Measurements from ENCODE around the gene SETD1A.
A peak's percentile ranks its signal among the peaks of the same experiment; 100 is the strongest.

SETD1A gene

DNA sequence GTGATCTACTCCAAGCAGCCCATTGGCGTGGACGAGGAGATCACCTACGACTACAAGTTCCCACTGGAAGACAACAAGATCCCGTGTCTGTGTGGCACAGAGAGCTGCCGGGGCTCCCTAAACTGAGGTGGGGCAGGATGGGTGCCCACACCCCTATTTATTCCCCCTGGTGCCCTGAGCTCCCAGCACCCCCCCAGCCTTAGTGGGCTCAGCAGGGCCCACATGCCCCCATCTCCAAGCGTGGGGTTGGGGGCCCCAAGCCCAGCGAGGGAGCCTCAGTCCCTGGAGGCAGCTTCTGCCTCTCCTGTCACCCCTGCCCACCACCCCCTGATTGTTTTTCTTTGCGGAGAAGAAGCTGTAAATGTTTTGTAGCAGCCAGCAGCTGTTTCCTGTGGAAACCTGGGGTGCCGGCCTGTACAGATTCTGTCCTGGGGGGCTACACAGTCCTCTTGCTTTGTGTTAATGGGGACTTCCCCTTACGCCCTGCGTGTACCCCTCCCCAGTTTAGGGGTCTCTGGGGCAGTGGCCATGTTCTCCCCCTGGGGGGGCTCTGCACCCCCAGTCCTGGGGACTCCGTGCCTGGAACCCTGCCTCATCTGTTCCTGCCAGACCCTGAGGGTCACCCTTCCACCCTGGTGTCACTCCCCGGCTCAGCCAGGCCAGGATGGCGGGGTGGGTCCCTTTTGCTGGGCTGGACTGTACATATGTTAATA is 26.5 kb downstream of the SETD1A start:
- DNase-seq, result no peak

DNA sequence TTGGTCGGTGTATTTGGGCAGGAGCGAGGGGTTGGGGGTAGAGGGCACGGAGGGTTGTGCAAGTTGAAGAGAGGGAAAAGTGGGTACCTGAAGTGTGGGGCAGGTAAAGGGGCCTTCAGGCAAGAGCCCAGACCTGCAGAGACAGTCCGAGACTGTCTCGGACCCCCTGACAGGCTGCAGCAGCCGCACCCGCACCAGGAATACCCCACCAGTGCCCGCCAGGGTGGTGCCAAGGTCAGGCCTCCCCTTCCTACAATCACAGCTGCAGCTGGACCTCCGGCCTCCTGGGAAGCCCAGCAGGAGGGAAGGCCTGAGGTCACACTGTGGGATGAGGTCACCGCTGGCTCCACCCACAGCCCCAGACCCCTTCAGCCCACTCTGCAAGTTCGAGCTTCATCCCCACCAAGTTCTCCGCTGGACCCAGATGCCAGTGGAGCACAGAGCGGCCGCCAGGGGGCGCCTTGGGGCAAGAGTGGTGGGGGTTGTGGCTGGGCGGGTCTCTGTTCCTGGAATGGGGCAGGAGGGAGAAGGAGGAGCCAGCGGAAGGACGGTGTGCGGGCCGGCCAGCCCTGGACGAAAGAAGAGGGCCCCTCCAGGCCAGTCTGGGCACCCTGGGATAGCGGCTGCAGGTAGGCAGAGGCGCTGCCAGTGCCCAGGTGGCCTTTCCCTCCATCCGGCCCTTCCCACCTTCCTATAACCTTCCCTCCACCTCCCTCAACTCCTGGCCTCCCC is 27.3 kb downstream of the SETD1A start, which contains the start of gene HSD3B7:
HSD3B7 (plus strand) TSS at position 539 of the 732 bp plus-strand sequence. CDS start 452 bp downstream, outside the sequence.
- DNase-seq, result peak; percentile 87

DNA sequence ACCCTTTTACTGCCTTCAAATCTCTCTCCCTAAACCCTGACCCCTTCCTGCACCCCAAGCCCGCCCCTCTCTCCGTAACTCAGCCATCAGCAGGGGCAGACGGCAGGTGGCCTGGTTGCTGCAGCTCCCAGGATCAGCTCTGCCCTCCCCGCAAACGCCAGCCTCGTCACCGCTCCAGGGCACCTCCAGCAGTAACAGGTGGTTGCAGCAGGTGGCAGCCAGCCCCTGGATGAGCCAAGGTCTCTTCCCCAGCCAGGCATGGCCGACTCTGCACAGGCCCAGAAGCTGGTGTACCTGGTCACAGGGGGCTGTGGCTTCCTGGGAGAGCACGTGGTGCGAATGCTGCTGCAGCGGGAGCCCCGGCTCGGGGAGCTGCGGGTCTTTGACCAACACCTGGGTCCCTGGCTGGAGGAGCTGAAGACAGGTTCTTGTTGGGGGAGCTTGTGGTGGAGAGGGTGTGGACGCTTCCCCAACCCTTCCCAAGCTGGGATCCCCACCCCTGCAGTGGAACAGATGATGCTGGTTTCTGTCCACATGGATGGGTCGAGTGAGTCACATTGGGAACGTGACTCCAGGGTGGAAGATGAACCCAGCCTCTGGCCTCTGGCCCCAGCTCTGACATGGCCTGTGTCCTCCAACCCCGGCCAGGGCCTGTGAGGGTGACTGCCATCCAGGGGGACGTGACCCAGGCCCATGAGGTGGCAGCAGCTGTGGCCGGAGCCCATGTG is 28.0 kb downstream of the SETD1A start:
- DNase-seq, result no peak

- no peak for DNase-seq
These were observed 28.8 kb downstream of the SETD1A start for GRCh38 chr16:30986129-30986991.

- no peak for DNase-seq
These were observed 30.1 kb downstream of the SETD1A start for GRCh38 chr16:30987581-30988190.

DNA sequence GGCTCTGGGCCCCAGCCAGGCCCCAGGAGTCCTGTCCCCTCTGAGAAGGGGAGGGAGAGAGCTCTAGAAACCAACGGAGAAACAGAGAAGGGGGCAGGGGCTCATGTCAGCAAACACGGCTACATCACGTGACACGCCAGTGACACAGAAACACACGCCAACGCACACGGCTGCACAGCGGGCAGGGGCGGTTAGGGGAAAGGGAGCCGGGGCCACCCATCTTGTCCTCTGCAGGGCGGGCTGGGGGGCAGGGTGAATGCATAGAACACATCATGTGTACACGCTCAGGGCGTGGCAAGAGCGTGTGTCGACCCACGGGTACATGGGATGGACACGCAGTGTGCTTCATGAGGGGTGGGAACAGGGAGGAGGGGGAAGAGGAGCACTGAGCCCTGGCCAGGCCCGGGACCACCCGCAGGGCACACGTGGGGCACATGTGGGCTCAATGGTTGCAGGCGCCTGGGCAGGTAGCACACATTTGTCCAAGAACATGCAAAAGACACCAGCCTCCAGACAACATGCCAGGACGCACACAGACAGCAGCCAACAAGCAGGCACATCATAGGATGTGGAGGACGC is 32.0 kb downstream of the SETD1A start:
- DNase-seq, result no peak

DNA sequence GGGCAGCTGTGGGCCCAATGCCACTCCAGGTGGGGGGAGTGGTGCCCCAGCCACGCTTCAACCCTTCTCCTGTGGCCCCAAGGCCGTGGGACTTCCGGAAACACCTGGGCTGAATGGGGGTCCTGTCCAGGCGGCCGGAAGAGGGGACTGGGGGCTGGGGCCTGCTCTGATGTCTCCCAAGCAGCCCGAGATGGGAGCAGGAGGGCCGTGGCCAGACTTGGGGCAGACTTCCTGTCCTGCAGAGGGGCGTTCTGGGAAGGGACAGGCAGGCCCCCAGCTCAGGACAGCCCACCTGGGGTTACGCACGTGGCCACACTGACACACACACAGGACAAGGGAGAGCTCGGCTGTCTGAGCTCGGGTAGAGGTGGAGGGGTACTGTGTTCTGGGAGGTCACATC is 32.6 kb downstream of the SETD1A start:
- DNase-seq, result no peak

DNA sequence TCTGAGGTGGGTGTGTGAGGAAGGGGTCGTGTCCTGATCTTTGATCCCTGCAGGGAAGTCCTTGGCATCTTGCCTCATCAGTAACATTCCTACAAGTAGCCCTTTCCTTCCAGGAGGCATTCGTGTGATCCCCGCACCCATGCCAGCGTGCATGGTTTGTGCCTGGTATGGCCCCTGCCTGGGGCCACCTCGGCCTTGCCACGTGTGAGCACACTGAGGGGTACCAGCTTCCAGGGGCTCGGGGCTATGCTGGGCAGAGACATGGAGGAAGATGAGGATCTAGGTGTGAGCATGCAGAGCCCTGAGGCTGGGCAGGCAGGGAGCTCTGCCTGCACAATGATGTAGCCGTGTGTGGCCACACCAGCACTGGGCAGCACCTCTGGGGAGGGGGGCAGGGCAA is 33.5 kb downstream of the SETD1A start:
- no peak for DNase-seq

DNA sequence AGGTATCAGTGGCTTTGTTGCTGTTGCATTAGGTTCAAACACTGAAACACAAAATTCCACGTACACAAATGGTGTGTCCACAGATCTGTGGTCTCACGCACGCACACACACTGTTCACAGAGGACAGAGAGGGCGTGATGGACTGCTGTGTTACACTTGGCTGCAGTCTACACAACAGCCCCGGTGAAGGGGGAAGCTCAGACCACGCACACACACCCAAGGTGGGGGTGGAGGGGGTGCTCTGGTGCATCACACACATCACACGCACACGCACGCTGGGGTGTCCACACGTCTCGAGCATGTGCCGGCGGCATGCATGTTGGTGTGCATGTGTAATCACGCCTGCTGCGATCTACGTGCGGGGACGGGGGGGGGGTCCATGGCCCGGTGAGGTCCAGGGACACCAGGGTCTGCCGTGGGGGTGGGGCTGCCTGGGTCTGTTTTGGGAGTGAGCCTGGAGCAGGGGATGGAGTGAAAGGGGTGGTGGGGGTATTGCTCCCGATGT is 34.8 kb downstream of the SETD1A start:
- no peak for DNase-seq

DNA sequence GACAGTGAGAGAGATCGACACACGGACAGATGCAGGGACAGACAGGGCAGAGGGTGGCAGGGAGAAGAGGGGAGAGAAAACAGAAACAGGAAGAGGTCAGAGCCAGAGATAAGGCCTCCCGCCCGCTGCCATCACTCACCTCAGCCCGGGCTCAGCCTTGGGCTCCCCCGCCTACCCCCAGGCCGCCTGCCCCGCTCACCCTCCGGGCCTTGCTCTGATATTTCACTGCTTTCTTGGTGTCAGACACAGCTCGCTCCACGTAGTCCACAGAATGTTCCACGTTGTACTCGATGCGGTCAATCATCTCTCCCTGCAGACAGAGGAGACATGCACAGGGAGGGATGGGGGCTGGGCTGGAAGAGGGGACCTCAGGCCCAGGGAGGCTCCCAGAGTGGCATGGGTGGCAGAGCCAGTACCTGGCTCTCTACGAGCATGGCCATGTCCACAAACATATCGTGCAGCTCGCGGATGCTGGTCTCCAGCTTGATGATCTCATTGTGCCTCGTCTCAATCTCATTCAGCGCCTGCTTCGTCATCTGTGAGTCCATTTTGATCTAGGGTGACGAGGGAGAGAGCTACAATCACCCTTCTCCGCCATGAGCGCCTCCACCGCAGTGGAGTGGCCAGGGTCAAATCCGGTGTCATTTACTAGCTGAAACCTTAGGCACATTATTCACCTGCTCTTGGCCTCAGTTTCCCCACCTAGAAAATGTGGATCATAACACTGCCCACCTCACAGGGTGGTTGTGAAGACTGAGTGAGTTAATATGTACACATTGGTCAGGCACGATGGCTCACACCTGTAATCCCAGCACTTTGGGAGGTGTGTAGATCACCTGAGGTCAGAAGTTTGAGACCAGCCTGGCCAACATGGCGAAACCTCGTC is 35.6 kb downstream of the SETD1A start:
- no peak for DNase-seq

- no peak for DNase-seq
These were observed 38.4 kb downstream of the SETD1A start for GRCh38 chr16:30995927-30996323.

DNA sequence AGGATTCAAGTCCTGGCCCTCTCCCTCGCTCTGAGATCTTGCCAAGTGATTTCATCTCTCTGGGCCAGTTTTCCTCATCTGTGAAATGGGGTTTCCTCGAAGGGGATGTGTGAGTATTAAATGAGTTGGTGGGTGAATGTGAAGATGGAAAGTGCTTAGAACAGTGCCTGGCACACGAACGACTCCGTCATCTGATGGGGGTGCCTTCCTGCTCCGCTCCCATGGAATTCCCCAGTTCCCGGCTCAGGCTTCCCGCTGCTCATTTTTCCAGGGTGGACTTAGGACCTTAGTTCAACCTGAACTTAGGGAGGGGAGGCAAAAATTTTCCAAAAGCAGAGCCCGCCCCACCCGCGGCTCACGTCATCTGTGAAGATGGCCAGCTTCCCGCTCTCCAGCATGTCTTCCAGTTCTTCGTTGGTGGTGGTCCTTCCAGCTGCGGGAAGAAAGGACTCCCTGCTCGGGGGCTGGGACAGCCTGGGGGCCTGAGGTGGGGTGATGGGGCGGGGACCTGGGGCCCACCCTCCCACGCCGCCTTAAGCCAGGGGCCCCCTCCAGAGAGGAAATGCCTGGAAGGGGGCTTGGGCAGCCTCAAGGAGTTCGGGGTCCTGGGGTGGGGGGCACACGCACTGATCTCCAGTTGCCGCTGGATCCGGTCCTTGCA is 38.9 kb downstream of the SETD1A start:
- no peak for DNase-seq

GRCh38 chr16:30996985-30997724 is 39.6 kb downstream of the SETD1A start:
- DNase-seq, result peak; percentile 88

GRCh38 chr16:30997725-30998711 is 40.5 kb downstream of the SETD1A start:
- no peak for DNase-seq

DNA sequence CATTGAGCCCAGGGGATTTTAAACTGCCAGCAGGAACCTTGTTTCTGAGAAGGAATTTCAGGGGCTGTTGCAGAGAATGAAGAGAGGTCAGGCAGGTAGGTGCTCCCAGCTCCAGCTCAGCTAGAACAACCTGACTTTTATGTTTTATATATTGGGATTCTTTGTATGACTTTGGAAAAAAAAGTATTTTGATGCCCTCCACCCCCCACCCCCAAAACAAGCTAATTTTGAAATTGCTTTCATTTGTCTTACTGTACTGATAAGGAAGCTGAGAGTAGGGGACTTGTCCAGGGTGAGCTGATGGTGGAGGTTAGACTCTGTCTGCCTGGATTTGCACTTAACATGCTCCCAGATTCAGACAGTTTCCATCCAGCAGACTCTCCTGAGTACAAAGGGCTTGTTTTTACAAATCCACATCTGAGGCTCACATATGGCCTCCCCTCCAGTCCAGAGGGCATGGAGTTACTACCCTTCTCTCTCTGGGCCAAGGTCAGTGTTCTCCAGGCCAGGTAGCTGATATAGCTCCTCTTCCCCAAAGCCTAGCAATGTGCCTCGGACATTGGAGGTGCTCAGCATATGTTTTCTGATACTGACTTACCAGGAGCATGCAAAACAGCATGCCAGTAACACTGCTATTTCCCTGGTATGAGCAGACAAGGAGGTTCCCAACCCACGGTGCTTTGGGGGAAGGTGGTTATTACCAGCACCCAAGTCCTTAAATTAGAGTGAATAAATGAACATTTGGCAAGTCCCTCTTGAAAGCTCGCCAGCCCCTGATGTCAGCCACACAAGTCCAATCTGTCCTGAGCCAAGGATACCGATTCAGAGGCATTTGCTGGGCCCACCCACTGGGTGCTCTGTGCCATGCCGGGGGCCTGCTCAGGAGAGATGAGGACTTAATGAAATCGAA is 41.6 kb downstream of the SETD1A start:
- no peak for DNase-seq

- DNase-seq, result no peak
These were observed 43.3 kb downstream of the SETD1A start for GRCh38 chr16:31000671-31001382.
